ENCODE data around the gene CHRNA7.

Gene CHRNA7

DNA sequence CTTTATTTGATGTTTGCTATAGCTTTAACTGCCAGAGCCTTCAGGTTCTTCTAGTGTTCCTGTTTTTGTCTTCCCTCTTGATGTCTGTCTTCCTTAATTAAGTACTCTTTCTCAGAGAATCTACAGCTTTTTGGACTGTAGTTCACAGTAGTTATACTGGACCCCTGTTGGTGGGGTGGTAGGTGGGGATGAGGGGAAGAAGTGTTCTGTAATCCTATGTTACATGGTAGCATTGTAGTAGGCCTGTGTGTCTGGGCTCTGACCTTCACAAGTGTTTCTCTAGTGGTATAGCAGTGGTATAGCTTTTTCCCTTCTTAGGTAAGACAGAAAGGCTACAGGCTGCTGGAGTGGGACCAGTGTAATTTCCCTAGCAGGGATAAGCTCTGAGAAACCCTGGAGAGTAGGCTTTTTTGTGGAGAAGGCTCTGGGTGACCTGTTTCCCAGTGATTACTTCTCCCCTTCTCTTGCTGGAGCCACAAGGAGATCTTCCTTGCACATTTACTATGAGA, 59.6 kb downstream of the CHRNA7 start:
- DNase-seq, result no peak

DNA sequence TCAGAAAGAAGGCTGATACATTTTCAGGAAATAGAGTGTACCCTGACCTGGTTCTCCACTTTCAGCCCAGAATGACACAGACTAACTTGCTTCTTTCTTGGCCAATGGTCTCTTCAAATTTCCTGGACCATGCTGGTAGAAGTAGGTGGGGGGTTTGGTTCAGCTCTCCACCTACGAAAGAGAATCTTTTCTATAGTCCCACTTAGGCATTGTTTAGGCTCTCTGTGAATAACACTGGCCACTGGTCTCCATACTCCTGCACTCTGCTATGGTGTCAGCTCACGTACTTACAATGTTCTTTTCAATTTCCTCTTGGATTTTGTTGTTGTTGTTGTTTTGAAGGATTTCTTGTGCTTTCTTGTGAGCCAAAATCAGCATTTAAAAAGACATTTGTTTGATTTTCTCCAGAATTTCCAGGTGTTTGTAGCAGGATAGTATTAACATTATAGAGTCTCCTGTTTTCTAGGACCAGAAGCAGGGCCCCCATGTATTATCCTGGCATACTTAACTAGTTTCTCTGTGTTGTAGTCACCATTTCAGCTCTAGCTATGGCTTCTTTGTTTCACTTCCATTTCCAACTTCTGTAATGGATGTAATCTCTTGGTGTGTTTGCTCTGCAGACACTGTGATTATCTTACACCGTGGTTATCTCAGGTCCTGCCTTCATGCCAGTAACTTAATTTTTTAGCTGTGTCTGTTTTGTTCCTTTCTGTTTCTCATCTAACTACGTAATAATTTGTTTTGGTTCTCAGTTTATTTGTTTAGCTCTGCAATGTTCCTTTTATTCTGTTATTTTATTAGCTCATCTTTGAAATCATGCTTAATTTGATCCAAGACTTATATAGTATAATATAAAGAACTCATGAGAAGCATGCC, 61.4 kb downstream of the CHRNA7 start:
- DNase-seq, result no peak

DNA sequence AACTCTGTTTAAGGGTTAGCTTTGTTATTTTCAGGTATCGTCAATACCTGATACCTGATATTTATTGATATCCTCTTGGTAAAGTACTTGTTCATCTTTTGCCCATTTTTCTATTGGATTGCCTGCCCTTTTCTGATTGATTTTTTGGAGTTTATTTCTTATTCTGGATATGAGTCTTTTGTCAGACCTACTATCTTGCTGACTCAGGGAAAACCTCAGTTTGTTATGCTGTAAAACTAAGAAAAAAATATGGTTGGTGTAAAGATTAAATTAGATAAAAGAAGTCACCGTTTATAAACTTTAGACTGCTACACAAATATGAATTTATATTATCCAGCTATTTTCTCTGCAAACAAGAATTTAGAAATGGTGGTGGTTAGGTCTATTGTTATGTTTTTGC, 65.9 kb downstream of the CHRNA7 start:
- DNase-seq, result no peak

- DNase-seq, result no peak
These were observed 66.8 kb downstream of the CHRNA7 start for GRCh38 chr15:32096916-32097617.

DNA sequence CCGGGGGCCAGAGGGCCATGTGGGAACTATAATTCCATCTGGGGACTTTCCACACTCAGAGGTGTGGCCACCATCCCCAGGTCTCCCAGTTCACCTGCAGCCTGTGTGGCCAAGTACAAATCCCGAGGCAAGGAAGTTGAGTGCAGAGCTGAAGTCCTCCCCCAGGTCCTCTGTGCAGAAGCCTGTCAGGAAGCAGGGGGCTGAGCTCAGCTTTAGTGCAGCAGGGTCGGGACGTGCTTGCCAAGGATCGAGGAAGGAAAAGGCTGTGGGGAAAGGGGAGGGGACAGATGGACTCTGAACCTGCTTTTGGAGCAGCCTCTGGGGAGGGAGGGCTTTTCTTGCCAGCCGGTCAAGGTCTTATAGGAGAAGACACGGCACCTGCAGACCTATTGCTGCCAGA, 67.7 kb downstream of the CHRNA7 start:
- no peak for DNase-seq

GRCh38 chr15:32099097-32099785, 68.9 kb downstream of the CHRNA7 start:
- no peak for DNase-seq

GRCh38 chr15:32099956-32100684, 69.8 kb downstream of the CHRNA7 start:
- no peak for DNase-seq

- DNase-seq, result no peak
These were observed 74.0 kb downstream of the CHRNA7 start for GRCh38 chr15:32104061-32104995.

DNA sequence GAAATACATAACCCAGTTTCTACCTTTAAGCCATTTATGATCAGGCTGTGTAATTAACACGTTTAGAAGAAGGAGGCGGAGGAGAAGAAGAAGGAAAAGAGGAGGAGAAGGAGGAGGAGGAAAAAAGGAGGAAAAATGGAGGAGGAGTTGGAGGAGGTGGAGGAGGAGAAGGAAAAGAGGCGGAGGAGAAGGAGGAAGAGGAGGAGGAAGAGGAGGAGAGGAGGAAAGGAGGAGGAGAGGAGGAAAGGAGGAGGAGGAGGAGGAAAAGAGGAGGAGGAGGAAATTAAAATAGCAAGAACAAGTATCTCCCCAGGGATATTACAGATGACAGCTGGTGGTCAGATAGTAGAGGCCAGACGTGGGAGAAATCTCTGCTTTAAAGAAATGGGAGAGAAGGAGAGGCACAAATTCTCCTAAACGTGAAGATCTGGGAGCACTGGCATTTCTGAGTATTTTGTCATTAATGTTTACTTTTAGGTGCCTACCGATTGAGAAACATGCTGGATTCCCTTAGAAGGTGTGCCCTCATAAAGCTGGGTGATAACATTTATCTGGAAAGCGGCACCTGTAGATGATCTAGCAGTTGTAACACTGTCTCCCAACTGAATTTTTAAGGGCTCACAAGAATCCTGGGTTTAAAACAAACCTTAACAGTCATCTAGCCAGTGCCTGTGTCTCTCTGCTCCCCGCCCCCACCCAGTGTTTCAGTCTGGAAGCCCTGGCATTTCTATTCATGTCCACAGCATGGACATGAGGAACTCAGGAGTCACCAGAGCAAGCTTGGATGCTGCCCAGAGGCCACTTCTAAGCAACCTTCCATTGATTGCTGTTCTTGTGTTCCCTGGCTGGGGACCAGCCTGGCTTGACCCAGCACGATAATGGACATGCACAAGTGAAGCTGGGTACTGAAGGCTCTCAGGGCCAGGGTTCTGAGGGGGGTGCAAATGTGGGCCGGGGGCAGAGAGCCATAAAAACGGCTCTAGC, 75.2 kb downstream of the CHRNA7 start:
- no peak for DNase-seq

DNA sequence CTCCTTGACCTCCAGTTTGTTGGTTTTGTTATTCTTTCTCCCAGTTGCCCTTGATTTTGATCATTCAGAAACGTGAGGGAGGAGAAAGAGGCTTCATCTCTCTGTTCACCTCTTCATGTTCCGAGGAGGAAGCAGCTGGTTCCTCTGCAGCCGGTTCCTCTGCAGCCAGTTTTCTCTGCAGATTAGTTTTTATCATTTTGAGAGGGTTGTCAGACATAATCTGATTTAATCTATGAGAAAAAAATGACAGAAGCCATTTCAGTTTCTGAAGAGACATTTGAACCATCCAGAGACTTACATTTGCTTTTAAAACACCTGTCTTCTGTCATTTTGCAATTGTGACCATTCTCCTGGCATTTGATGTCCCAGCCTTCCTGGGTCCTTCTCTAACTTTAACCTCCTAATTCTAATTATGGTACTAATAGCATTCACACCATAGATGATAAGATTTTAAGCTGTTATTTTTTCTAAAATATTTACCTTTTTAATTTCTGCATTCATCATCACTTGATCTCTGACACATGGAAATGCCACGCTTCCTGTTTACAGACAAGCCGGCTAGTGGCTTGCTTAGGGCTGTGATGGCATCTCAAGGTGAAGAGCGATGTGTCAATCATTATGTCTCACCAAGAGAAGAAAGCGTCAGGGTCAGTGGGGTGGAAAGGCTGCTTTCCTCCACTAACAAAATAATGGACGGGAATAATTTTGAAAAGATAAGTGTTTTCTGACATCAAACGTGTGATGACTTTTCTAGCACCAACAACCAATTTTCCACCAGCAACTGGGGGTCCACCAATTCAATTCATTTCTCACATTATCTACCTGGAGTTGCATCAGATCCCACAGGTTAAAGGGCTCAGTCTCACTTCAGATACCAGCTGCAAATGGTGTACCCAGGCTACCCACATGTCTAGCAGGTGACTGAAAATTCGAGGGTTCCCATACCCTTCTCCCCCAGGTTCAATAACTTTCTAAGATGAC, 76.4 kb downstream of the CHRNA7 start:
- DNase-seq, result no peak

GRCh38 chr15:32107477-32108080, 77.3 kb downstream of the CHRNA7 start:
- DNase-seq, result no peak

- no peak for DNase-seq
These were observed 78.3 kb downstream of the CHRNA7 start for GRCh38 chr15:32108661-32109060.

DNA sequence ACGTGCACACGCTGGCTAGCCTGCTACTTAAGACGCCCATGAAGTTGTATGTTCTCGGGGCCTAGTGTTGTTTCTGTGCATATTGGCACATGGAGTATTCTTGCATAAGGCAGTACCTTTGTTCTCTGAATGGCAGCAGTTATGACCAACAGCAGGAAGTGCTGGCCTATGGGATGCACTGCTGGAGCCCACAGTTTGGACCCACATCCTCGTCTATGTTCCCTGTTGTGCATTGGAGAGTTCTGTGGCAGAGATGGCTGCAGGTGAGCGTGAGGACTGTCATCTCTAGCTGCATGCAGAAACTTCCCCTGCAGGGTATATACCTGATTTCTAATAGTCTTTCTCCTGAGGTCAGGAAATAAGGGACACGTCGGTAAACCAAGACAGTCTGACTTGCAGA, 81.8 kb downstream of the CHRNA7 start:
- DNase-seq, result no peak

GRCh38 chr15:32113224-32113623, 82.9 kb downstream of the CHRNA7 start:
- no peak for DNase-seq

DNA sequence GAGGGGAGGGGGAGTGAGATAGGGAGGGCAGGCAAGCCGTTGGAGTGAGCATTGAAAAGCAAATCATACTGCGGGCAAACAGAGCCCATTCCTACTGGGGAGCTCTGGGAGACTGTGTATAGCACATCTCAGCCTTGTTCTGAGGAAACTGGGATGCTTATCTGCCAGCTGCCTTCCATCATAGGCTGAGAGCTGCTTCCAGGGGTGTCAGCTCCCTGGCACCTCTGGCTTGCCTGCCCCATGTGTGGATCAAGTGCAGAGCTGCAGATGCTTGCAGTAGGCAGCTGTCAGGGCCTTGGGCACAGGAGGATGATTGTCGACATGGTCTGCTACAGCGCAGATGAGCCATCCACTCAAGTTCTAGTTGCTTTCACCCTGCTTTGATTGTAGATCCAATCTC, 86.8 kb downstream of the CHRNA7 start:
- no peak for DNase-seq

- DNase-seq, result no peak
These were observed 89.0 kb downstream of the CHRNA7 start for GRCh38 chr15:32119286-32119685.

- DNase-seq, result no peak
These were observed 89.5 kb downstream of the CHRNA7 start for GRCh38 chr15:32119694-32120330.

Data from MV-4-11 (cell line).